DLD1 (cell line): ENCODE results near the gene PRKCH.

ENCODE experiments used
- in situ Hi-C: cut with HindIII; loops from 2 replicates; pipeline ENCODE4 v1.10.0; 2017; ENCODE audit warnings: low sequenced_read_pairs

The PRKCH gene

DNA sequence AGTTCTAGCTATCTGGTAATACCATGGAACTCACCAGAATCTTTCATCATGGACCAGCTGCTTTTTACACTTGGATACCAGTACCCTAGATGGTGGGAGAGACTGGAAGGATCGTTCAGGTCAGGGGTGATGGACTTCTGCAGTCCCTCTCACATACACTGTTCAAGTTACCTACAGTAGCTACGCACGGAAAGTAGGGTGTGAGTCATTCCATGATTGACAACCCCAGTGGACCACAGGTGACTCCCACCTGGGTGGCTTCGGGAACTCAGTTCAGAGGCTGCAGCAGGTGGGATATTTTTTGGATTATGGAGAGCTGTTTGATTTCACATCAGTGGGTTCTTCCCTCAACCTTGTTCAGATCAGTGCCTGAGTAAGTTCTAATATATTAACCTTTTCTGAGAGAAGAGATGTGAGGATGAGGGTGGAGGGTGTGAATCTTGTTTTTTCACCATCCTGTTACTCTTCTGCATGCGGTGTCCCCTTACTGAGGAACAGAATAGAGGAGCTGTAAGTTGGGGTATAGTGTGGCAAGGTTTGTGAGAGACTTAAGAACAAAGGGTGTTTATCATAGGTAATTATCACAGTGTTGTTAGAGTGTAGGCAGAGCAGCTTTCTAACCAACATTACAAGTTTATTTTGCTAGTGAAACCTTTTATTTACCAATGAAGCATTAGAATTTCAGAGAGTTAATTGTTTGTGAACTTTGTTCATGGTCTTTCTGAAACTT lies 39.6 kb downstream of the PRKCH start:
- in situ Hi-C loops = no loop called here

DNA sequence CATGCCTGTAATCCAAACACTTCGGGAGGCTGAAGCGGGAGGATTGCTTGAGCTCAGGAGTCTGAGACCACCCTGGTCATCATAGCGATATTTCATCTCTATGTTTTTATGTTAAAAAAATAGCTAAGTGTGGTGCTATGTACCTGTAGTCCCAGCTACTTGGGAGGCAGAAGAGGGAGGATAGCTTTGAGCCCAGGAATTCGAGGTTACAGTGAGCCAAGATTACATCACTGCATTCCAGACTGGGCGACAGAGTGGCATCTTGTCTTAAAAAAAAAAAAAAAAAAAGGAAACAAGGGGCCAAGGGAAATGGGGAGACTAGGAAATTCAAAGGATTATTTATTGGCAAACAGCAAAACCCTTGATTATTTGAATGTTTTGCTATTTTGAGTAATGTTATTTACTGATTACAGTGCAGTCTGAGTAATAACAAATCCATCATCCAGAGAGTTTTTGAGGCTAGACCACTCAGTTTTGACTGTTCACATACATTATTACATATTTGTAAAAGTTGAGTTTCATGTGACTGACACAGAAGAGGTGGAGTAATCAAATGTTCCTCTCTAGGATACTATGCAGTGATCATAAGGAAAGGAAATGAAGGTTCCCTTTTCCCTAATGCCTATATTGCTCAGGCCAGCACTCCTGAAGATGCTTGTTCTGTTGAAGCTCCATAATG lies 40.8 kb downstream of the PRKCH start:
- in situ Hi-C loops = no loop called here

DNA sequence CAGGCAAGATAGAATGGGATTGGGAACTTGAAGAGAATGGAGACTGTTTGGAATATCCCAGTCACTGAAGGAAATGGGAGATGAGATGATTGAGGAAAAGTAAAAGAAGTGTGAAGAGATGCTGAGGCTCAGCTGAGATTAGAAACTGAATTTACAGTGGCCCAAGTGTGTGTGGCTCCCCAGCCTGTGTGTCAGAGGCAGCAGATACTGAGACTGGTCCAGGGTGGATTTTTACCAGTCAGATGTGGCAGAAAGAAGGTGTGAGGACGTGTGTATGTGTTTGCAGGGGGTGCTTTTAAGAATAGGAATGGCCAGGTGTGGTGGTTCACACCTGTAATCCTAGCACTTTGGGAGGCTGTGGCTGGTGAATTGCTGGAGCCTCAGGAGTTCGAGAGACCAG lies 42.9 kb downstream of the PRKCH start:
- in situ Hi-C loops = no loop called here

DNA sequence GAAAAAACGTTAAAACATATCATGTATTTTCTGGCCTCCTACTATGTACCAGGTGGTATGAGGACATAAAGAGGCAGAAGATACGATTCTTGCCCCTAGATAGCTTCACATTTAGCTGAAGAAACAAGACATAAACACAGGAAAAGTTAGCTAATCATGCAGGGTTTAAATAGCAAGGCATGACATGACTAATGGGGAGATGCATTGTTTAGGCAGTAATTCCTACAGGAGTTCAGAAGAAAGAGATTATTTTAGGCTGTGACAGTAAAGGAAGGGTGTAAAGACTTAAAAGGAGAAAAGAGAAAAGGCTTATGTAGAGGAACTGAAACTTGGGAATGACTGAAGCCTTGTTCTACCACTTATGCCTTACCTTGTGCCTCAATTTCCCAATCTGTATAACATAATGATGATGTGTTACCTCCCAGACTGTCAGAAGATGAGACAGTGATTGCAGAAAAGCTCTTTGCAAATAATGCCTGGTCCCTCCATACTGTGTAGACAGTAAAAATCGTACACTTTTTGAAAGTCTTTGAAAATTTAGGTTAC lies 44.4 kb downstream of the PRKCH start:
- in situ Hi-C loops = no loop called here

DNA sequence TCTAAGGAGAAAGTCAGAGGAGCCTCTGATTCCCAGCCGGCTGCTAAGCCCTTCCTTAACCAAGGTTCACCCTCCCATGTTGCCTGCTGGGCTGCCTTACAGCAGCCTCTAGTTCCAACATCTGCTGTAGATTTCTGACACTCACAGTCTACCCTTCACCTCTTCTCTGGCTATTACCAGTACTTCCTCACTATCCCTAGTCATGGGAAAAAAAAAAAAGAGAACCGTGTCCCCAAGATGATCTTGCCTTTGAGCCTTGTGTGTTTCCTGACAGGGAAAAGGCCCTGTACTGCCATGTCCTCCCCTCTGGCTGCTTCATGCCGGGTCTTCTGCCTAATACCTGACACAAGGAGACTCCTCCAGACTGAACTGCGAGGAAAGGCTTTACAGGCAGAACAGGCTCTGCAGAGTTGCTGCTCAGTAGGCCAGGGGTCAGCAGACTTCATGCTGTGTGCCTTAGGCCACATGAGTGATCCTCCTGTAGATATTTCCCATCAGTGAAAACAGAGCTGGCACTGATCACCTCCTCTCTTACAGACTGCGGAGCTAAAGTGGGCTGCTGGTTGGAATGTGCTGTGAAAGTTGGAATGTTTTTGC lies 46.8 kb downstream of the PRKCH start:
- in situ Hi-C loops = no loop called here

DNA sequence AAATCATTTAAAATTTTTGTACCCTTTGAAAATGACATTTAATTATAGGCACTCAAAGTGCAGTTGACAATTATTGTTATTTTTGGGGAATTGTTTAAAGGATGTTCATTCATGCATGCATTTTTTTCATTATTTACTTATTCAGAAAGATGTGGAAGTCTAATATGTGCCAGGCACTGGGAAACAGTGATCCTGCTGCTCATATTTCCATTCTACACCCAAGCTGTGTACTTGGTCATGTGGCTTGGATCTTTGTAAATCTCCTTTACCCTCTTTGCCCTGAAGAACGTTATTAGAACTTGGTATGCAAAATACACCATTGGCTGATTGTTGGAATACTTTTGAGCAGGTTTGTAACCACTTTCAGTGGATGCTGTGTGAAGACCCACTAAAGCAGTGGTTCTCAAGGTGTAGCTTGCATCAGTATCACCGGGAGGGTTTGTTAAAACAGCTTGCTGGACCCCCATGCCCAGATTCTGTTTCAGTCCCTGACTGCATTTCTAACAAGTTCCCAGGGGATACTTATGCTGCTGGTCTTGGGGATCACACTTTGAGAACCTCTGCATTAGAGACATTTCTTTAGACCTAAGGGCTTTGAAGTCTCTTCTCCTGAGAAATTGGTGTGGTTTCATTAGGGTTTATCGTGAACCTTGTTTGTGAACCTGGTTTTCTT lies 47.5 kb downstream of the PRKCH start:
- in situ Hi-C loops = no loop called here

DNA sequence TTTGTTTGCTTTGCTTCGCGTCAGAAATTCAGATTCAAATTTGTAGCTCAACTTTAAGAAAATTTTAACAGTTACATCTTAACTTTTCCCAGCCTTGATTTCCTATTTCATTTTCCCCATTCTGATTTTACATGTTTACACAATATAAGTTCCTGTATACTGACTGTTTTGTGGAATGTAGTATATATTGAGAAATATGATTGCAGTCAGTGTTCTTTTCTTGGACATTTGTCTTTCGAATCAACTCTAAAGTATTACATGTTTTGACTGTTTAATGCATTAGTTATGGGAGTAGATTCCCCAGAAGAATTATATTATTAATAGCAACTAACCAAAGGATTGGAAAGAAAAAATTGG lies 48.1 kb downstream of the PRKCH start:
- in situ Hi-C loops = no loop called here

DNA sequence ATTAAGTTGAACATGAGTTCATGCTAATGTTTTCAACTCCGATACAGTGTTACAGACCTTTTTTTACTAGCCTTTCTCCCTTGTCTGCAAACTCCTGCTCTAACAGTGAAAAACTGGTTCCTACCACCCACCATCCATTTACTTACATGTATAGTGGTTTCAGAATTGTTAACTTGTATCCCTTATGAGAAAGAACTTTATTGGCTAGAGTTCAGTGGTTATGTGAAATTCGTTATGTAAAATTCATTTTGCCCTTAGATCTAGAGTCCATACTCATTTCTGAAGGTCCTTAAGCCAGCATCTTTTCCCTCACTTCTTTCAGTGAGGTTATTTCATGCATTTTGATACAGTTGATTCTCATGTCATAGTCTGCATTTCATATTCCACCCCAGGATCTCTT lies 51.0 kb downstream of the PRKCH start:
- in situ Hi-C loops = no loop called here

DNA sequence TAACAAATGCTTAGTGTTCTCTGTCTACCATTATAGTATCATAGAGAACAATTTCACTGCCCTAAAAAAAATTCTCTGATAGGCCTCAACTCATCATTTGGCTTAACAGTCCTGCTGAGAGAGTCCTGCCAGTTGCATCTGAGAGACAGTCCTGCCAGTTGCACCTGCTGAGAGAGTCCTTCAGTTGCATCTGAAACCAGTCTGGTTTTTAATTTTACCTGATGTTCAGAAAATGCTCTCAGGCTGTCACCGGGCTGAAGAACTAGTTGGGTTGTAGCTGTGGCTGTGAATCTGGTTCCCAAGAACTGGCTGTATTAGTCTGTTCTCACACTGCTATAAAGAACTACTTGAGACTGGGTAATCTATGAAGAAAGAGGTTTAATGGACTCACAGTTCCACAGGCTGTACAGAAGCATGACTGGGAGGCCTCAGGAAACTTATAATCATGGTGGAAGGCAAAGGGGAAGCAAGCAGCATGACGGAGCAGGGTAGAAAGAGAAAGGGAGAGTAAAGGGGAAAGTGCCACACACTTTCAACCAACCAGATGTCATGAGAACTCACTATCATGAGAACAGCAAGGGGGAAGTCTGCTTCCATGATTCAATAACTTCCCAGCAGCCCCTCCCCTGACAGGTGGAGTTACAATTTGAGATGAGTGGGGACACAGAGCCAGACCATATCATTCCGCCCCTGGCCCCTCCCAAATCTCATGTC lies 51.6 kb downstream of the PRKCH start:
- in situ Hi-C loops = no loop called here

DNA sequence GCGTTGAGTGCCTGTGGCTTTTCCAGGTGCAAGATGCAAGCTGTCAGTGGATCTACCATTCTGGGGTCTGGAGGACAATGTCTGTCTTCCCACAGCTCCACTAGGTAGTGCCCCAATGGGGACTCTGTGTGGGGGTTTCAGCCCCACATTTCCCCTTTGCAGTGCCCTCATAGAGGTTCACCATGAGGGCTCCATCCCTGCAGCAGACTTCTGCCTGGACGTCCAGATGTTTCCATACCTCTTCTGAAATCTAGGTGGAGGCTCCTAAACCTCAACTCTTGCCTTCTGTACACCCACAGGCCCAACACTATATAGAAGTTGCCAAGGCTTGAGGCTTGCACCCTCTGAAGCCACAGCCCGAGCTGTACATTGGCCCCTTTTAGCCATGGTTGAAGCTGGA lies 52.9 kb downstream of the PRKCH start:
- in situ Hi-C loops = no loop called here

DNA sequence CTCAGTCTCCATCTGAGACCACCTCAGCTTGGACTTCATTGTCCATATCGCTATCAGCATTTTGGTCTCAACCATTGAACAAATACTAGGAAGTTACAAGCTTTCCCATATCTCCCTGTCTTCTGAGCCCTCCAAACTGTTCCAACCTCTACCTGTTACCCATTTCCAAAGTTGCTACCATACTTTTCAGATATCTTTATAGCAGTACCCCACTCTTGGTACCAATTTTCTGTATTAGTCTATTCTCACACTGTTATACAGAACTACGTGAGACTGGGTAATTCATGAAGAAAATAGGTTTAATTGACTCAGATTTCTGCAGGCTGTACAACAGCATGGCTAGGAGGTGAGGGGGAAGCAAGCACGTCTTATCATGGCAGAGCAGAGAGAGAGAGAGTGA lies 53.8 kb downstream of the PRKCH start:
- in situ Hi-C loops = no loop called here

DNA sequence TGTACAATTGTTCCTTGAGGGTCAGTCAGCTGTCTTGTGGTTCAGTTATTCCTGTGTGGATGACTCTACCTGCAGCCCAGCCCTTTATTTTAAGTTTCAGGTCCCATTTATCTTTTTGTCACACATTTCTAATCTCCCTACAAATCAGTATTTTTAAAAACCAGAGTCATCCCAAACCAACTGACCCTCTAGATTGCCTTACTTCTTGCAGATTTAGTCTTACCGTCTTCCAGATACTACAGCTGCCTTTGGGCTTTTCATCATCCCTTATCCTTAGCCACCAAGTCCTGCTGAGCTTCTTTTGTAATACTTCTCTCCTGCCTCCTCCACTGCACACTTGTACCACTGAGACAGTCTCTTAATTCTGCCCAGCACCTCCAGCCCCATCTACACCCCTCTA lies 54.9 kb downstream of the PRKCH start:
- in situ Hi-C loops = no loop called here

DNA sequence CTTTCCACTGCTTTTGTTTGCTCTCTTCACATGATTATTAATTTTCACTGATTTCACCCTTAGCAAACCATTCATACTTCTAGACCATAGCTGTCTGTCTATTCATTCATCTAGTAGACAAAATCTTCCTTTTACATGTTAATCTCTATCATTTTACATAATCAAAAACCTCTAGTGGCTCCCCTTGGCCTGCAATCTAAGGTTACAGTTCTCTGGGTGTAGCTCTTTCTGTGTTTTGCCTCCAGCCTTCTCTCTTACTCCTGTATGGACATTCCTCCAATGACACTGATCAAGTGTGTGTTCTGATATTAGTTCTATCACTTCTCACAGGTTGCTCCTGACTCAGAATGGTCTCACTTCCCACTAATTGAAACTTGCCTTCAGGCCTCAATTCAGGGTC lies 56.4 kb downstream of the PRKCH start:
- in situ Hi-C loops = no loop called here

DNA sequence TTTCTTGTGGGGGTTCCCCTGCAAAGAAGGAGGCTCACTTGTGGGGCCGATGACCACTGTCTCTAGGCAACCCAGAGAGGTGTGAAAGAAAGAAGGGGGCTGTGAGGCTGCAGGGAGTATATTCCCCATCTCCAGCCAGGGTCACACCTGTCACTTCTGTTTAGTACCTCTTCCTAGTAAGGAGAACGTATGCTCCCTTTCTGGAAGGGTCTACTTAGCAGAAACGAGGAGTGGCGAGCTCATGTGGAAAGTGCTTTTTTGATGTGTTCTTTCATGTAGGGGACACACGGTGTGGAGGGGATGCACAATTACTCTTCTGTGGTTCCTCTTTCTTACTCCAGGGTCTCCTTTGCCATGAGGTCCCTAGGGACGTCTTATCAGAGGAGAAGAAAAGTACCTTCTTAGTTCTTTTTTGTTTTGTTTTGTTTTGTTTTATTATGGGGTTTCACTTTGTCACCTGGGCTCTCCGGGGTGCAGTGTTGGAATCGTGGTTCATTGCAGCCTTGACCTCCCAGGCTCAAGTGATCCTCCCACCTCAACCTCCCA lies 58.3 kb downstream of the PRKCH start:
- in situ Hi-C loops = no loop called here

DNA sequence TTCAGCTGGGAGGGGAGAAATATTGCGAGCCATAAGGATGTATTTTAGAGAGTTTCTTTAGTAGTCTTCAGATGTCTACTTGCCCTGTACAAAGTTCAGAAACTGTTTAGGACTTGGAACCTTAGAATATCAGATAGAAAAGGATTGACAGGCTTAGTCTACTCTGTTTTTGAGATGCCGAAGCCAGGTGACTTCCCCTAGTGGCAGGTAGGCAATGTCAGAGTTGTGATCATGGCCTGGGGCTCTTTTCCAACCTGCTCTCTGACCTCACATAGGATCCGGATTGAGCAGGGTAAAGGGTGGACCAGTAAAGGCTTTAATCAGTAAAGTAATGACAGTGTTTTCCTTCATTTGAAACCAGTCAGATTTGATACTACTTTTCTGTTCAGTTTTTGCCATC lies 59.6 kb downstream of the PRKCH start:
- in situ Hi-C loops = no loop called here

DNA sequence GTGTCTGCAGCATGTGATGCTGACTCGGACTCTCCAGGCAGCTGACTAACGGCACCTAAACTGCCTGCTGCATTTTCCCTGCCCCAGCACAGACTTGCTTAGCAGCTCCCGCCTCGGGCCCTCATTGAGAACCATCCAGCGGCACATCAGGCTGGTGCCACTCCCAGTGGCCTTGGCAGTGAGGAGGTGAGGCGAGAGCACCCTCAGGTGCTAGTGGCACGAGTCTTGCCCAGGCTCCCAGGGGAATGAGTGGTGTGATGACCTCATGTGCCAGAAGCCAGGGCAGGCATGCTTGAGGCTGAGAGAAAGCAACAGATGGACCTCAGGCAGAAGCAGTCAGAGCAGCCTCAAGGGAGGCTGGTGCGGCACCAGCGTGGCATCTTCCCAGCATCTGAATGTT lies 60.2 kb downstream of the PRKCH start:
- in situ Hi-C loops = no loop called here

DNA sequence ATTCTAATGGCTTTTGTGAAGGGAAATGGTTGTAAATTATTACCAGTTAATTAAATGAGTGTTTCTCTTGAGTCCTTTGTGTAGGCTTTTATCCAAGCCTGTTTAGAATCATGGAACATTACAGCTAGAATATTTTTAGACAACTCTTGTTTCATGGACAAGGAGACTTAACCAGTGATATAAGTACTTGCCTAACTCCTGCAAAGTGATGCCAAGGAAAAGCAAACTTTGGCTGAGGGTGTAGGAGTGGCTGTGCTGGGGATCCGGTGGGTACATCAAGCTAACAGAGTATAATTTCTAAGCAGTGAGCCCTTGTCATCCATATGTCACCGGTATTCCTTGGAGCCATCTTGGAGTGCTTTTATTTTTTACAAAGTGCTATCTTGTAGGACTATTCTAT lies 61.5 kb downstream of the PRKCH start:
- in situ Hi-C loops = no loop called here

DNA sequence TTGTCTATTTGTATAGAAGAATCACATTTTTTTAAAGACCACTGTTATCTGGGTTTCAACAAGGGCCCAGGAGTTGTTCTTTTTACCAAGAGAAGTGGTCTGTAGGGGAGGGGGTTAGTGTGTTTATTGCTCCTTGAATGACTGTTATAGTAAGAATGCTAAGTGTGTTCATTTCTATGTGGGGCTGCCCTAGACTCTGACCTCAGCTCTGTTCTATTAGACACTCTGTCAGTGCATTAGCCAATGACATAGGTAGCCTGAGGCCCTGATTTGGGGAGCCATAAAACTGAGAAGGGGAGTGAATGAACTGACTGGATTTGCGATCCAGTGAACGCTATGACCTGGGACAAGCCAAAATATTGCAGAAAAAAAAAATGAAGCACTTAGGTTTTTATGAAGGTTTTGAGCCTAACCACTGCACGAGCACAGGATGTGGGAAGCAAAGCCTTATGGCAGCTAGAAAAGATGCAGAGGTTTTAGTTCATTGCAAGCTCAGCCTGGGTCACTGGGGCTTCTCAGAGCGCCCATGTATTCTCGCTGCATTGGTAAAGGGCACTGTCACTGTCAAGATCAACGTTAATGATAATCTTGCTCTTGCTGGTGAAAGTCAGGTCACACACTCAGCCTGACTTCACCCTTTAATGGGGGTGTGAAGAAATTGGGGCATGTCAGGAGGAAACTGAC lies 63.8 kb downstream of the PRKCH start:
- in situ Hi-C loops = no loop called here

DNA sequence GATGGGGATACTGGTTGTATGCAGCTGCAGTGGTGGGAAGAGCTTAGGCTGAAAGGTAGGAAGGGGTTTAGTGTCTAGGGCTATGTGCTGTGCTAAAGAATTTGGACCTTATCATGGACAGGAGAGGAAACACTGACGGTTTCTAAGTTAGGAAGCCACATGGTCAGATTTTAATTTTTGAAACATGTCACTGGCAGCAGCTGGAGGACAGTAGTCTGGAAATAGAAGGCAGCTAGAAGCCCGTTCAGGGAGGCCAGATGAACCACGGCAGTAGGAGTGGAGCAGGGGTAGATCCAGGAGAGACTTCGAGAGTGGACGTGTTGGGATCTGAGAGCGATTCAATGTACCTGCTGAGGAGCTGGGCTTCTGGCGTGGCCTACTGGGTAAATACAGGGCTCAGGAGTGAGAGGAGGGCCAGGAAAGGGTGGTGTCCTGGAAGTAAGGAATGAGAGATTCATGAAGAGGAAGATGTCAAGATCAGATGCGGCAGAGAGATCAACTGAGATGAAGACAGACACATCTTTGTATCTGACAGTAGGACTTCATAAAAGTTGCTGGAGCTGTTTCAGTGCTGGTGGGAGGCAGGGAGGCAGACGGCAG lies 64.9 kb downstream of the PRKCH start:
- in situ Hi-C loops = no loop called here

DNA sequence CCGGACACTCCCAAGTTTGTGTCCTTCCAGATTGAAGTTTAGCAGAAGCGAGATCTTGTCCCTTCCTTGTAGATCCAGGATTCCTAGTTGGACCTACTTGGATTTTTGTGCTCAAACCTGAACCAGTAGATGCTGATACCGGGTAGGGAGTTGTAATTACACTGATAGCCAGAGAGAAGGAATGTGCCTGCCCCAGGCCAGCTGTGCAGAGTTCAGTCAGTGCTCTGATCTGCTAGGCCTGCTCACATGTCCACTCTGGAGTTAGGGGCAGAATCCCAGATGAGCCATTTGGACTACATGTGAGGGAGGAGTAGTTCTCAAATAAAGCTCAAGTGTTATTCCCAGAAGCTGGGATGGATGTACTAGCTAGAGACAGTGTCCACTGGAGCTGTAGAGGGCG lies 65.7 kb downstream of the PRKCH start:
- in situ Hi-C loops = no loop called here
